GM18858 (cell line): ENCODE measurements around the gene MAP3K12.
"Not testable (repeated sequence)": the region's sequence is repeated elsewhere in the genome, so short reads cannot be mapped to it uniquely, and the experiment has no call there.

Experiments
- ATAC-seq: cut with Tn5 transposase; IDR thresholded peaks from one replicate; pipeline ENCODE4 v1.9.1; 2021; ENCODE audit not compliant: unreplicated experiment

Gene MAP3K12

GRCh38 chr12:53492830-53493609 is 6.2 kb downstream of the MAP3K12 start:
- ATAC-seq: peak; percentile 82

GRCh38 chr12:53492188-53492587 is 7.1 kb downstream of the MAP3K12 start:
- ATAC-seq: no peak

GRCh38 chr12:53489242-53489864 is 9.9 kb downstream of the MAP3K12 start:
- ATAC-seq: no peak

GRCh38 chr12:53486736-53487487 is 12.3 kb downstream of the MAP3K12 start:
- ATAC-seq: no peak

- no peak for ATAC-seq
Measured at GRCh38 chr12:53485955-53486735, 13.1 kb downstream of the MAP3K12 start.

GRCh38 chr12:53484686-53485575 is 14.3 kb downstream of the MAP3K12 start:
- no peak for ATAC-seq

- no peak for ATAC-seq
Measured at GRCh38 chr12:53483979-53484377, 15.3 kb downstream of the MAP3K12 start.

GRCh38 chr12:53483225-53483978 is 15.9 kb downstream of the MAP3K12 start:
- ATAC-seq: no peak

- ATAC-seq: no peak
Measured at GRCh38 chr12:53482626-53483168, 16.6 kb downstream of the MAP3K12 start.

GRCh38 chr12:53481939-53482586 is 17.2 kb downstream of the MAP3K12 start:
- ATAC-seq: no peak

GRCh38 chr12:53481458-53481857 is 17.8 kb downstream of the MAP3K12 start:
- not testable (repeated sequence) for ATAC-seq

- ATAC-seq: no peak
Measured at GRCh38 chr12:53480491-53481442, 18.5 kb downstream of the MAP3K12 start.

GRCh38 chr12:53479331-53479730 is 19.9 kb downstream of the MAP3K12 start:
- no peak for ATAC-seq

GRCh38 chr12:53478865-53479264 is 20.4 kb downstream of the MAP3K12 start:
- no peak for ATAC-seq

- ATAC-seq: no peak
Measured at GRCh38 chr12:53476769-53477209, 22.5 kb downstream of the MAP3K12 start.

GRCh38 chr12:53474819-53475218 is 24.4 kb downstream of the MAP3K12 start:
- ATAC-seq: no peak

GRCh38 chr12:53474077-53474476 is 25.2 kb downstream of the MAP3K12 start:
- no peak for ATAC-seq
